T-helper 2 cell treated with Interferon-gamma antibody and Interleukin-4, amounts not matched to agents 100 ng/mL and 5 ng/mL, for 36 hours (primary cell): ENCODE data around the gene SLC35F1. TPM values are rescaled to one million over a fixed set of nuclear protein-coding genes. Genes with fewer than 3 reads are reported as not detected.
"Not testable (repeated sequence)": the region's sequence is repeated elsewhere in the genome, so short reads cannot be mapped to it uniquely, and the experiment has no call there.

Source experiments
- intact Hi-C: fragments of 100-400 bp; cut with micrococcal nuclease; formaldehyde crosslinking; loops from one replicate; pipeline ENCODE4 v1.15.1; 2023
- total RNA-seq: library from RNA; stranded (reverse); gene quantifications from 2 replicates; pipeline ENCODE4 v1.2.3, GENCODE V29; 2022

The SLC35F1 gene
- total RNA-seq, 1 donor from 2014 or later: not detected

- intact Hi-C loops: no loop called here
Observed at GRCh38 chr6:117990151-117990550, 83.1 kb downstream of the SLC35F1 start.

- intact Hi-C loops: no loop called here
Observed at GRCh38 chr6:117992856-117993255, 85.8 kb downstream of the SLC35F1 start.

GRCh38 chr6:118012944-118013343, 105.9 kb downstream of the SLC35F1 start:
- intact Hi-C loops: no loop called here

- intact Hi-C loops: no loop called here
Observed at GRCh38 chr6:118016532-118016931, 109.5 kb downstream of the SLC35F1 start.

- intact Hi-C loops: no loop called here
Observed at GRCh38 chr6:118017301-118017848, 110.3 kb downstream of the SLC35F1 start.

- intact Hi-C loops: no loop called here
Observed at GRCh38 chr6:118023771-118024170, 116.7 kb downstream of the SLC35F1 start.

- intact Hi-C loops: no loop called here
Observed at GRCh38 chr6:118029967-118030366, 122.9 kb downstream of the SLC35F1 start.

GRCh38 chr6:118037479-118037878, 130.4 kb downstream of the SLC35F1 start:
- intact Hi-C loops: not testable (repeated sequence)

- intact Hi-C loops: no loop called here
Observed at GRCh38 chr6:118042855-118043254, 135.8 kb downstream of the SLC35F1 start.

GRCh38 chr6:118044275-118044674, 137.2 kb downstream of the SLC35F1 start:
- intact Hi-C loops: no loop called here

GRCh38 chr6:118054082-118054481, 147.0 kb downstream of the SLC35F1 start:
- intact Hi-C loops: no loop called here

GRCh38 chr6:118061666-118062065, 154.6 kb downstream of the SLC35F1 start:
- intact Hi-C loops: no loop called here

GRCh38 chr6:118080547-118080946, 173.5 kb downstream of the SLC35F1 start:
- intact Hi-C loops: no loop called here

GRCh38 chr6:118083711-118084110, 176.6 kb downstream of the SLC35F1 start:
- intact Hi-C loops: no loop called here

GRCh38 chr6:118085665-118086064, 178.6 kb downstream of the SLC35F1 start:
- intact Hi-C loops: no loop called here

GRCh38 chr6:118086159-118086558, 179.1 kb downstream of the SLC35F1 start:
- intact Hi-C loops: no loop called here

- intact Hi-C loops: no loop called here
Observed at GRCh38 chr6:118092086-118092485, 185.0 kb downstream of the SLC35F1 start.

- intact Hi-C loops: no loop called here
Observed at GRCh38 chr6:118097576-118097975, 190.5 kb downstream of the SLC35F1 start.

- intact Hi-C loops: no loop called here
Observed at GRCh38 chr6:118100717-118101116, 193.7 kb downstream of the SLC35F1 start.

- intact Hi-C loops: no loop called here
Observed at GRCh38 chr6:118101220-118101619, 194.2 kb downstream of the SLC35F1 start.

- intact Hi-C loops: no loop called here
Observed at GRCh38 chr6:118101831-118102345, 194.8 kb downstream of the SLC35F1 start.

GRCh38 chr6:118102401-118102800, 195.3 kb downstream of the SLC35F1 start:
- intact Hi-C loops: no loop called here

GRCh38 chr6:118103381-118104146, 196.5 kb downstream of the SLC35F1 start:
- intact Hi-C loops: no loop called here
